Fibroblast of lung (primary cell): ENCODE results near the gene SF3B5. TPM values are rescaled to one million over a fixed set of nuclear protein-coding genes. Genes with fewer than 3 reads are reported as not detected.

Source experiments
- DNase-seq, 2 donors: peaks; one replicate each; pipeline versions ENCODE4 v3.0.0 to v3.0.0-alpha.2; 2010; ENCODE audit warnings: low read depth in 2 of 2
- H2AFZ ChIP-seq: 2 replicates; pipeline ENCODE4 v1.5.1; 2012; ENCODE audit warnings: low read length, control low read depth, inconsistent platforms
- H3K27ac ChIP-seq: 2 replicates; pipeline ENCODE4 v1.5.1; 2011; ENCODE audit warnings: low read length, control low read depth; ENCODE audit not compliant: insufficient read depth
- H3K27me3 ChIP-seq: 2 replicates; pipeline ENCODE4 v1.5.1; 2011; ENCODE audit warnings: mild to moderate bottlenecking, low read length; ENCODE audit not compliant: control insufficient read depth, insufficient read depth
- H3K36me3 ChIP-seq: 2 replicates; pipeline ENCODE4 v1.5.1; 2011; ENCODE audit warnings: low read length; ENCODE audit not compliant: control insufficient read depth, insufficient read depth
- H3K4me1 ChIP-seq: 2 replicates; pipeline ENCODE4 v1.5.1; 2011; ENCODE audit warnings: low read length; ENCODE audit not compliant: control insufficient read depth, insufficient read depth; ENCODE audit errors: extremely low read depth
- H3K4me2 ChIP-seq: 2 replicates; pipeline ENCODE4 v1.5.1; 2011; ENCODE audit warnings: low read length, control low read depth; ENCODE audit not compliant: insufficient read depth; ENCODE audit errors: extremely low read depth
- H3K4me3 ChIP-seq, 4 experiments: fragments of 200-600 bp in 1 of 4; sonication (generic) in 1 of 4; replicated peaks in 1 of 4; 2 replicates each; pipeline ENCODE4 v1.5.1; 2011 to 2016; ENCODE audit warnings: low read length in 4 of 4, low read depth in 3 of 4, mild to moderate bottlenecking in 3 of 4, control low read depth in 2 of 4, inconsistent platforms in 1 of 4, mixed read lengths in 1 of 4; ENCODE audit not compliant: insufficient read depth in 1 of 4; ENCODE audit errors: control extremely low read depth in 1 of 4
- H3K79me2 ChIP-seq: 2 replicates; pipeline ENCODE4 v1.5.1; 2012; ENCODE audit warnings: mild to moderate bottlenecking, low read length, inconsistent platforms; ENCODE audit not compliant: control insufficient read depth, insufficient read depth
- H3K9ac ChIP-seq: 2 replicates; pipeline ENCODE4 v1.5.1; 2011; ENCODE audit warnings: mild to moderate bottlenecking, low read length, control low read depth; ENCODE audit not compliant: insufficient read depth
- H3K9me3 ChIP-seq: 2 replicates; pipeline ENCODE4 v1.5.1; 2012; ENCODE audit warnings: low read depth, low read length; ENCODE audit not compliant: control insufficient read depth, insufficient read depth
- H4K20me1 ChIP-seq: 2 replicates; pipeline ENCODE4 v1.5.1; 2011; ENCODE audit warnings: low read length; ENCODE audit not compliant: control insufficient read depth, insufficient read depth; ENCODE audit errors: extremely low read depth
- CTCF ChIP-seq, 2 donors: IDR thresholded peaks in 1 of 2; conservative IDR thresholded peaks in 1 of 2; 1 replicate in 1 of 2; 2 replicates in 1 of 2; pipeline ENCODE4 v1.5.1; 2011 to 2012; ENCODE audit warnings: low read length in 2 of 2, control low read depth in 1 of 2, inconsistent platforms in 1 of 2, low read depth in 1 of 2, mild to moderate bottlenecking in 1 of 2
- EZH2 ChIP-seq: IDR thresholded peaks from 2 replicates; pipeline ENCODE4 v1.5.1; 2012; ENCODE audit warnings: low read length, control low read depth, mild to moderate bottlenecking; ENCODE audit errors: missing control alignments
- polyA plus RNA-seq, 2 donors: library from polyadenylated mRNA; depleted of rRNA in 1 of 2; stranded (reverse) in 1 of 2; unstranded in 1 of 2; fragments of >200 nt; gene quantifications; 2 replicates each; pipeline ENCODE4 v1.2.1, GENCODE V29; 2011 to 2012; ENCODE audit warnings: missing spikeins in 1 of 2
- total RNA-seq: library from RNA; depleted of rRNA; stranded (reverse); fragments of >200 nt; gene quantifications from 2 replicates; pipeline ENCODE4 v1.2.1, GENCODE V29; 2014

The SF3B5 gene
- total and polyA plus RNA-seq, 2 donors (not counting 1 experiment from before 2014, with no cell fraction given): 75.1 to 148 TPM

- no peaks in the 10 kb centered on the region for H3K79me2 ChIP-seq
- H3K4me1 ChIP-seq: peaks cover 4% of the 10 kb centered on the region
- TF ChIP-seq EZH2: no peak
- TF ChIP-seq CTCF (conservative IDR thresholded peaks at IDR 0.05 in 1 of 2, IDR thresholded peaks at IDR 0.05 in 1 of 2; ENCODE audit: low read depth in 1 of 2, low read length in 2 of 2): no peak
- H3K36me3 ChIP-seq: no peaks in the 10 kb centered on the region
- H4K20me1 ChIP-seq: no peaks in the 10 kb centered on the region
- no peak overlapping the region for H3K27ac ChIP-seq
- DNase-seq: no peak
- no peaks in the 10 kb centered on the region for H3K9me3 ChIP-seq
- H3K4me2 ChIP-seq: no peak overlapping the region
- no peak overlapping the region for H3K4me3 ChIP-seq
- H3K27me3 ChIP-seq: peaks cover 54% of the 10 kb centered on the region
- no peak overlapping the region for H2AFZ ChIP-seq
- H3K9ac ChIP-seq: no peak overlapping the region
Observed at GRCh38 chr6:144066255-144066654, 29.1 kb downstream of the SF3B5 start.

- Histone ChIP-seq H3K4me3 (peak overlapping the region in 1 of 4 experiments; percentile 66), H3K79me2 (no peaks in the 10 kb centered on the region), H3K4me2 (peak overlapping the region; percentile 86), H3K36me3 (no peaks in the 10 kb centered on the region), H3K27ac (no peak overlapping the region), H4K20me1 (no peaks in the 10 kb centered on the region), H3K27me3 (peaks cover 56% of the 10 kb centered on the region), H3K9ac (no peak overlapping the region), H2AFZ (no peak overlapping the region), H3K4me1 (peaks cover 4% of the 10 kb centered on the region), H3K9me3 (no peaks in the 10 kb centered on the region)
- no peak for DNase-seq
- peak; percentile 91 for TF ChIP-seq EZH2
- no peak for TF ChIP-seq CTCF (conservative IDR thresholded peaks at IDR 0.05 in 1 of 2, IDR thresholded peaks at IDR 0.05 in 1 of 2; ENCODE audit: low read depth in 1 of 2, low read length in 2 of 2)
Observed at GRCh38 chr6:144065213-144065660, 30.1 kb downstream of the SF3B5 start.

- Histone ChIP-seq H3K27ac (no peak overlapping the region), H3K4me3 (peak overlapping the region; percentile 54 to 66 (median 61)), H2AFZ (peak overlapping the region; percentile 33), H3K9me3 (no peaks in the 10 kb centered on the region), H3K9ac (no peak overlapping the region), H3K27me3 (peaks cover 56% of the 10 kb centered on the region), H3K4me2 (peak overlapping the region; percentile 86), H3K4me1 (peaks cover 4% of the 10 kb centered on the region), H3K79me2 (no peaks in the 10 kb centered on the region), H4K20me1 (no peaks in the 10 kb centered on the region), H3K36me3 (no peaks in the 10 kb centered on the region)
- peak; percentile 1 to 5 for DNase-seq
- no peak for TF ChIP-seq EZH2
- TF ChIP-seq CTCF (conservative IDR thresholded peaks at IDR 0.05 in 1 of 2, IDR thresholded peaks at IDR 0.05 in 1 of 2; ENCODE audit: low read depth in 1 of 2, low read length in 2 of 2): no peak
Observed at GRCh38 chr6:144064402-144065212, 30.8 kb downstream of the SF3B5 start.
